ES-I3 (cell line): ENCODE measurements around the gene PIK3IP1.

Experiments
- H3K36me3 ChIP-seq: 2 replicates; pipeline ENCODE4 v1.6.1; 2013; ENCODE audit warnings: mild to moderate bottlenecking, low read length, control low read depth, moderate library complexity; ENCODE audit not compliant: insufficient read depth
- H3K4me1 ChIP-seq: 2 replicates; pipeline ENCODE4 v1.6.1; 2013; ENCODE audit warnings: mild to moderate bottlenecking, control low read depth, low read length; ENCODE audit not compliant: insufficient read depth
- H3K9ac ChIP-seq: 2 replicates; pipeline ENCODE4 v1.6.1; 2013; ENCODE audit warnings: low read depth, mild to moderate bottlenecking, low read length, moderate library complexity
- H3K9me3 ChIP-seq: 2 replicates; pipeline ENCODE4 v1.6.1; 2013; ENCODE audit warnings: mild to moderate bottlenecking, low read length, moderate library complexity; ENCODE audit not compliant: control insufficient read depth, insufficient read depth

The PIK3IP1 gene, protein sequence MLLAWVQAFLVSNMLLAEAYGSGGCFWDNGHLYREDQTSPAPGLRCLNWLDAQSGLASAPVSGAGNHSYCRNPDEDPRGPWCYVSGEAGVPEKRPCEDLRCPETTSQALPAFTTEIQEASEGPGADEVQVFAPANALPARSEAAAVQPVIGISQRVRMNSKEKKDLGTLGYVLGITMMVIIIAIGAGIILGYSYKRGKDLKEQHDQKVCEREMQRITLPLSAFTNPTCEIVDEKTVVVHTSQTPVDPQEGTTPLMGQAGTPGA

GRCh38 chr22:31292236-31292989 is at the start of gene PIK3IP1:
TSS of gene PIK3IP1 (minus strand) at chr22:31292488. CDS start at chr22:31292344, 144 bp downstream.
- H3K9ac ChIP-seq: peak within 1 kb of the TSS; percentile 92; the same call in 1 of the 2 replicates

GRCh38 chr22:31341386-31342088 is 49.2 kb upstream of the PIK3IP1 start:
- no peaks in the 10 kb centered on the region for H3K9me3 ChIP-seq
- H3K36me3 ChIP-seq: peaks cover 9% of the 10 kb centered on the region
- peaks cover 19% of the 10 kb centered on the region; the same call in 1 of the 2 replicates for H3K4me1 ChIP-seq
- no peak overlapping the region for H3K9ac ChIP-seq

More at GRCh38 chr22:31292236-31292989, at the start of gene PIK3IP1:
- Histone ChIP-seq H3K9me3 (no peaks in the 10 kb centered on the region), H3K4me1 (no peaks in the 10 kb centered on the region), H3K36me3 (no peaks in the 10 kb centered on the region)

GRCh38 chr22:31340765-31341247 is 48.5 kb upstream of the PIK3IP1 start:
- H3K4me1 ChIP-seq: peaks cover 19% of the 10 kb centered on the region; the same call in 1 of the 2 replicates
- no peak overlapping the region for H3K9ac ChIP-seq
- H3K9me3 ChIP-seq: no peaks in the 10 kb centered on the region
- peaks cover 9% of the 10 kb centered on the region for H3K36me3 ChIP-seq

DNA sequence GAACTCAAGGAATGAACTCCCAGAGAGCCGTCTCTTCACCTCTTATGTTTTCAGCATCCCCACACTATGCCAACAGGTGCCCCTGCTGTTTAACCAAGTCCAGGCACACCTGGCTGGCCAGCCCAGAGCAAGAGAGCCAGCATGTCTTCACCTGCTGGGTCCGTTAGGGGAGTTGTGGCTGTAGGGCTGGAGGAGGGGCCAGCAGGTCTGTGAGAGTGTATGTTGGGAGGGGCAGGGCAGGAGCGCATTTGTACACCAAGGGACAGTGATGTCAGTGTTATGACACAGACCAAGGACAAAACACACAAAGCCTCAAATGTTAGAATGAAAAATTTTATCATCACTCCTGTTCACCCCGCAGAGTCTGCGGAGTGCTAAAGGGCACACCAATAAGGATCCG is 48.1 kb upstream of the PIK3IP1 start:
- Histone ChIP-seq H3K4me1 (peaks cover 19% of the 10 kb centered on the region; the same call in 1 of the 2 replicates), H3K9me3 (no peaks in the 10 kb centered on the region), H3K36me3 (peaks cover 11% of the 10 kb centered on the region), H3K9ac (no peak overlapping the region)

GRCh38 chr22:31339148-31339832 is 47.0 kb upstream of the PIK3IP1 start:
- H3K4me1 ChIP-seq: peaks cover 19% of the 10 kb centered on the region; the same call in 1 of the 2 replicates
- H3K36me3 ChIP-seq: peaks cover 15% of the 10 kb centered on the region
- H3K9me3 ChIP-seq: no peaks in the 10 kb centered on the region
- H3K9ac ChIP-seq: no peak overlapping the region

DNA sequence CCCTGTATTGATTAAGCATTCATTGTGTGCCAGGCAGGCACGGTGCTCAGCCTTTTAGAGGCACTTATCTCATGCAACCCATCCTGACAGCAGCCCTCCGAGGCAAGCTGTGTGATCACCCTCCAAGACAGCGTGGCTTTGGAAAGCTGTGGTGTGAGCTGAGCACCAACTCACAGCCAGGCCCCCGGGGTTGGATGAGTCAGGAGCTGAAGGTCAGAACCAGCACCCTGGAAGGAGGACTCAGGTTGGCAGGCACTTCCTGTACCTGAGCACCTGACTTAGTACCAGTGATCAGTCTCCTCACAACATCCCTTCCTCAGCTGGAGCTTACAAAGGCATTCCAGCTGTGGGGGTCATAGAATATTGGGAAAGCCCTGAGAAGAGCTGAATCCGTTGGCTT is 44.9 kb upstream of the PIK3IP1 start:
- H3K9ac ChIP-seq: no peak overlapping the region
- peaks cover 7% of the 10 kb centered on the region; the same call in 1 of the 2 replicates for H3K4me1 ChIP-seq
- peaks cover 20% of the 10 kb centered on the region for H3K36me3 ChIP-seq

GRCh38 chr22:31334329-31334728 is 42.0 kb upstream of the PIK3IP1 start:
- H3K9ac ChIP-seq: no peak overlapping the region
- H3K9me3 ChIP-seq: no peaks in the 10 kb centered on the region
- H3K36me3 ChIP-seq: peaks cover 18% of the 10 kb centered on the region
- no peaks in the 10 kb centered on the region; the same call in 1 of the 2 replicates for H3K4me1 ChIP-seq

More for the DNA sequence above, 44.9 kb upstream of the PIK3IP1 start:
- H3K9me3 ChIP-seq: no peaks in the 10 kb centered on the region

GRCh38 chr22:31333641-31334040 is 41.4 kb upstream of the PIK3IP1 start:
- Histone ChIP-seq H3K9me3 (no peaks in the 10 kb centered on the region), H3K4me1 (peaks cover 3% of the 10 kb centered on the region; the same call in 1 of the 2 replicates), H3K36me3 (peaks cover 20% of the 10 kb centered on the region), H3K9ac (no peak overlapping the region)

- peaks cover 17% of the 10 kb centered on the region for H3K36me3 ChIP-seq
- H3K9ac ChIP-seq: no peak overlapping the region
- H3K4me1 ChIP-seq: peaks cover 9% of the 10 kb centered on the region; the same call in 1 of the 2 replicates
- H3K9me3 ChIP-seq: no peaks in the 10 kb centered on the region
Measured at GRCh38 chr22:31332886-31333285, 40.6 kb upstream of the PIK3IP1 start.

GRCh38 chr22:31332010-31332409 is 39.7 kb upstream of the PIK3IP1 start:
- no peaks in the 10 kb centered on the region for H3K9me3 ChIP-seq
- peaks cover 9% of the 10 kb centered on the region; the same call in 1 of the 2 replicates for H3K4me1 ChIP-seq
- no peak overlapping the region for H3K9ac ChIP-seq
- peaks cover 17% of the 10 kb centered on the region for H3K36me3 ChIP-seq

- H3K9me3 ChIP-seq: no peaks in the 10 kb centered on the region
- H3K36me3 ChIP-seq: peaks cover 20% of the 10 kb centered on the region
- peaks cover 9% of the 10 kb centered on the region; the same call in 1 of the 2 replicates for H3K4me1 ChIP-seq
- no peak overlapping the region for H3K9ac ChIP-seq
Measured at GRCh38 chr22:31329453-31330215, 37.3 kb upstream of the PIK3IP1 start.

- Histone ChIP-seq H3K4me1 (peaks cover 9% of the 10 kb centered on the region; the same call in 1 of the 2 replicates), H3K9ac (no peak overlapping the region), H3K36me3 (peaks cover 20% of the 10 kb centered on the region), H3K9me3 (no peaks in the 10 kb centered on the region)
Measured at GRCh38 chr22:31329029-31329428, 36.7 kb upstream of the PIK3IP1 start.

DNA sequence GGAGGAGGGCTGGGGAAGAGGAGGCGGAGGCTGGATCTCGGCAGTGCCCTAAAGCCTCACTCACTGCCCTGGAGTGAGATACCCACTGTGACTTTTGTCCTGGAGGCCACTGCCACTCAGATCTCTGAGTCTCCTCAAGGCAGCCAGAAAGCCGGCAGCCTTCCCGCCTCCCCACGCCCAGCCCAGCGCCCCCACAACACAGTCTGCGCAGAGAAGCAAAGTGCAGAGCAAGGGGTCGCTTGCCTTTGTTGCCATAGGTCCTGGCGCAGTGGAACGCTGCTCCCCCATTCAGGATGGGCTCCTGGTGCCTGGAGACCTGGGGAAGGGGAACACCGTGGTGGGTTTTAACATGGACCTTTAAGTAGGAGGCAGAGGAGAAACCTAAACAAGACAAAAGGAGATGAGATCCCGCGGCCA is 36.3 kb upstream of the PIK3IP1 start:
- Histone ChIP-seq H3K9ac (no peak overlapping the region), H3K4me1 (peaks cover 9% of the 10 kb centered on the region; the same call in 1 of the 2 replicates), H3K9me3 (no peaks in the 10 kb centered on the region), H3K36me3 (peaks cover 20% of the 10 kb centered on the region)
